Measurements from ENCODE around the gene KCNJ10.

The KCNJ10 gene

GRCh38 chr1:160070243-160071163, 543 bp upstream of the KCNJ10 start:
- peak; percentile 54 for DNase-seq (ENCODE audit: low read depth, low spot score)
- H3K4me3 ChIP-seq (ENCODE audit: low read depth, low read length): peak overlapping the region; percentile 48
- in situ Hi-C loops (cut with HindIII; ENCODE audit: low sequenced_read_pairs): no loop called here
- no peak for TF ChIP-seq CTCF (IDR thresholded peaks at IDR 0.05; ENCODE audit: low read depth, low read length)

- in situ Hi-C loops (cut with HindIII; ENCODE audit: low sequenced_read_pairs): no loop called here
- no peak overlapping the region for H3K4me3 ChIP-seq (ENCODE audit: low read depth, low read length)
Observed at GRCh38 chr1:160068225-160068624, 1.7 kb downstream of the KCNJ10 start.

GRCh38 chr1:160066829-160067745, 2.9 kb downstream of the KCNJ10 start:
- no peak for DNase-seq (ENCODE audit: low read depth, low spot score)
- in situ Hi-C loops (cut with HindIII; ENCODE audit: low sequenced_read_pairs): no loop called here
- no peak overlapping the region for H3K4me3 ChIP-seq (ENCODE audit: low read depth, low read length)
- no peak for TF ChIP-seq CTCF (IDR thresholded peaks at IDR 0.05; ENCODE audit: low read depth, low read length)

More at GRCh38 chr1:160068225-160068624, 1.7 kb downstream of the KCNJ10 start:
- no peak for DNase-seq (ENCODE audit: low read depth, low spot score)
- TF ChIP-seq CTCF (IDR thresholded peaks at IDR 0.05; ENCODE audit: low read depth, low read length): no peak

- no peak for DNase-seq (ENCODE audit: low read depth, low spot score)
- no peak for TF ChIP-seq CTCF (IDR thresholded peaks at IDR 0.05; ENCODE audit: low read depth, low read length)
- no peak overlapping the region for H3K4me3 ChIP-seq (ENCODE audit: low read depth, low read length)
- in situ Hi-C loops (cut with HindIII; ENCODE audit: low sequenced_read_pairs): no loop called here
Observed at GRCh38 chr1:160064746-160065145, 5.2 kb downstream of the KCNJ10 start.

GRCh38 chr1:160064164-160064563, 5.8 kb downstream of the KCNJ10 start:
- in situ Hi-C loops (cut with HindIII; ENCODE audit: low sequenced_read_pairs): no loop called here
- no peak for TF ChIP-seq CTCF (IDR thresholded peaks at IDR 0.05; ENCODE audit: low read depth, low read length)
- no peak for DNase-seq (ENCODE audit: low read depth, low spot score)
- no peak overlapping the region for H3K4me3 ChIP-seq (ENCODE audit: low read depth, low read length)

- H3K4me3 ChIP-seq (ENCODE audit: low read depth, low read length): no peak overlapping the region
- DNase-seq (ENCODE audit: low read depth, low spot score): no peak
- in situ Hi-C loops (cut with HindIII; ENCODE audit: low sequenced_read_pairs): no loop called here
- TF ChIP-seq CTCF (IDR thresholded peaks at IDR 0.05; ENCODE audit: low read depth, low read length): no peak
Observed at GRCh38 chr1:160063176-160063575, 6.8 kb downstream of the KCNJ10 start.

Data from astrocyte of the spinal cord (primary cell).